ENCODE measurements around the gene CYLC2.

GRCh38 chr9:102967979-102968378 is 27.2 kb upstream of the CYLC2 start:
- TF ChIP-seq, protein P1, sequence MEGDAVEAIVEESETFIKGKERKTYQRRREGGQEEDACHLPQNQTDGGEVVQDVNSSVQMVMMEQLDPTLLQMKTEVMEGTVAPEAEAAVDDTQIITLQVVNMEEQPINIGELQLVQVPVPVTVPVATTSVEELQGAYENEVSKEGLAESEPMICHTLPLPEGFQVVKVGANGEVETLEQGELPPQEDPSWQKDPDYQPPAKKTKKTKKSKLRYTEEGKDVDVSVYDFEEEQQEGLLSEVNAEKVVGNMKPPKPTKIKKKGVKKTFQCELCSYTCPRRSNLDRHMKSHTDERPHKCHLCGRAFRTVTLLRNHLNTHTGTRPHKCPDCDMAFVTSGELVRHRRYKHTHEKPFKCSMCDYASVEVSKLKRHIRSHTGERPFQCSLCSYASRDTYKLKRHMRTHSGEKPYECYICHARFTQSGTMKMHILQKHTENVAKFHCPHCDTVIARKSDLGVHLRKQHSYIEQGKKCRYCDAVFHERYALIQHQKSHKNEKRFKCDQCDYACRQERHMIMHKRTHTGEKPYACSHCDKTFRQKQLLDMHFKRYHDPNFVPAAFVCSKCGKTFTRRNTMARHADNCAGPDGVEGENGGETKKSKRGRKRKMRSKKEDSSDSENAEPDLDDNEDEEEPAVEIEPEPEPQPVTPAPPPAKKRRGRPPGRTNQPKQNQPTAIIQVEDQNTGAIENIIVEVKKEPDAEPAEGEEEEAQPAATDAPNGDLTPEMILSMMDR (conservative IDR thresholded peaks at IDR 0.05; ENCODE audit: low read length): no peak
- no peak for TF ChIP-seq EZH2phosphoT487 (IDR thresholded peaks at IDR 0.05; ENCODE audit: borderline replicate concordance, low read depth, low read length)
